ENCODE results near the gene GAL3ST3.
A peak's percentile ranks its signal among the peaks of the same experiment; 100 is the strongest.
"Not testable (repeated sequence)": the region's sequence is repeated elsewhere in the genome, so short reads cannot be mapped to it uniquely, and the experiment has no call there.

GAL3ST3 gene

GRCh38 chr11:66012946-66013761 is 35.8 kb downstream of the GAL3ST3 start:
- DNase-seq (ENCODE audit: low read depth): no peak

GRCh38 chr11:66012371-66012945 is 36.5 kb downstream of the GAL3ST3 start:
- DNase-seq (ENCODE audit: low read depth): no peak

- DNase-seq (ENCODE audit: low read depth): no peak
These were observed 37.1 kb downstream of the GAL3ST3 start, which contains the start of gene CST6 for GRCh38 chr11:66011785-66012303. Gene CST6, plus strand, starts transcription at chr11:66012008. Its CDS starts 37 bp downstream, at chr11:66012045.

GRCh38 chr11:66011239-66011784 is 37.6 kb downstream of the GAL3ST3 start:
- DNase-seq (ENCODE audit: low read depth): no peak

- not testable (repeated sequence) for DNase-seq (ENCODE audit: low read depth)
These were observed 38.9 kb downstream of the GAL3ST3 start for GRCh38 chr11:66010036-66010435.

GRCh38 chr11:66008468-66009101 is 40.4 kb downstream of the GAL3ST3 start:
- no peak for DNase-seq (ENCODE audit: low read depth)

- no peak for DNase-seq (ENCODE audit: low read depth)
These were observed 40.9 kb downstream of the GAL3ST3 start for GRCh38 chr11:66008095-66008467.

- no peak for DNase-seq (ENCODE audit: low read depth)
These were observed 41.7 kb downstream of the GAL3ST3 start for GRCh38 chr11:66007201-66007634.

GRCh38 chr11:66006891-66007176 is 42.1 kb downstream of the GAL3ST3 start:
- no peak for DNase-seq (ENCODE audit: low read depth)

GRCh38 chr11:66006134-66006890 is 42.6 kb downstream of the GAL3ST3 start:
- DNase-seq (ENCODE audit: low read depth): no peak

GRCh38 chr11:66004186-66004585 is 44.8 kb downstream of the GAL3ST3 start:
- DNase-seq (ENCODE audit: low read depth): no peak

GRCh38 chr11:66003291-66003690 is 45.7 kb downstream of the GAL3ST3 start:
- no peak for DNase-seq (ENCODE audit: low read depth)

GRCh38 chr11:66002648-66003225 is 46.2 kb downstream of the GAL3ST3 start:
- no peak for DNase-seq (ENCODE audit: low read depth)

- peak; percentile 85 for DNase-seq (ENCODE audit: low read depth)
These were observed 46.9 kb downstream of the GAL3ST3 start, which contains the start of the genes BANF1 and EIF1AD for GRCh38 chr11:66001942-66002647. Gene BANF1, plus strand, starts transcription at chr11:66002503. Its CDS starts 748 bp downstream, at chr11:66003251. Gene EIF1AD, minus strand, starts transcription at chr11:66002157. Its CDS starts 1,768 bp downstream, at chr11:66000389.

- no peak for DNase-seq (ENCODE audit: low read depth)
These were observed 51.7 kb downstream of the GAL3ST3 start for GRCh38 chr11:65997286-65997685.

GRCh38 chr11:65992056-65992455 is 56.9 kb downstream of the GAL3ST3 start:
- no peak for DNase-seq (ENCODE audit: low read depth)
